OCI-LY3 (cell line): Measurements from ENCODE around the gene TMEM72.

ENCODE experiments used
- H2AFZ ChIP-seq: fragments of 200-600, 300-600 bp; shearing (Covaris generic); 2 replicates; pipeline ENCODE4 v1.6.0; 2014; ENCODE audit warnings: antibody characterized with exemption, low read depth, low read length
- H3K27ac ChIP-seq: fragments of 200-600, 300-600 bp; sonication (generic); 2 replicates; pipeline ENCODE4 v1.5.1; 2014; ENCODE audit warnings: mild to moderate bottlenecking, low read length, moderate library complexity, mixed read lengths
- H3K27me3 ChIP-seq: fragments of 200-600, 300-600 bp; sonication (generic); 2 replicates; pipeline ENCODE4 v1.6.1; 2014; ENCODE audit warnings: low read depth, low read length, mixed read lengths
- H3K36me3 ChIP-seq: fragments of 200-600, 300-600 bp; sonication (generic); replicated peaks from 2 replicates; pipeline ENCODE3; 2014; ENCODE audit warnings: low read depth, low read length, mixed read lengths
- H3K4me1 ChIP-seq: fragments of 300-600, 200-600 bp; sonication (generic); 2 replicates; pipeline ENCODE4 v1.6.1; 2014; ENCODE audit warnings: low read length, mixed read lengths
- H3K4me2 ChIP-seq: fragments of 200-600, 300-600 bp; sonication (generic); 2 replicates; pipeline ENCODE4 v1.6.1; 2014; ENCODE audit warnings: low read length, mixed read lengths
- H3K4me3 ChIP-seq: fragments of 300-600, 200-600 bp; sonication (generic); 2 replicates; pipeline ENCODE4 v1.5.1; 2014; ENCODE audit warnings: antibody characterized with exemption, mild to moderate bottlenecking, low read length, moderate library complexity
- H3K79me2 ChIP-seq: fragments of 300-600, 200-600 bp; shearing (Covaris generic); 2 replicates; pipeline ENCODE4 v1.6.1; 2014; ENCODE audit warnings: mild to moderate bottlenecking, low read length, mixed read lengths
- H3K9ac ChIP-seq: fragments of 300-600, 200-600 bp; shearing (Covaris generic); 2 replicates; pipeline ENCODE4 v1.6.0; 2014; ENCODE audit warnings: mild to moderate bottlenecking, low read length, moderate library complexity
- H3K9me3 ChIP-seq: fragments of 200-600, 300-600 bp; shearing (Covaris generic); 2 replicates; pipeline ENCODE4 v1.6.1; 2014; ENCODE audit warnings: low read length, mixed read lengths; ENCODE audit not compliant: insufficient read depth
- H4K20me1 ChIP-seq: fragments of 200-600, 300-600 bp; sonication (generic); 2 replicates; pipeline ENCODE4 v1.6.1; 2016; ENCODE audit warnings: low read length, mixed read lengths; ENCODE audit not compliant: insufficient read depth
- CTCF ChIP-seq: fragments of 200-600, 300-600 bp; sonication (generic); IDR thresholded peaks from 2 replicates; pipeline ENCODE4 v1.5.1; 2014; ENCODE audit warnings: antibody characterized with exemption, low read length, low read depth
- EZH2phosphoT487 ChIP-seq: fragments of 200-600 bp; shearing (Covaris generic); IDR thresholded peaks from 2 replicates; pipeline ENCODE4 v1.6.1; 2018; ENCODE audit warnings: antibody characterized with exemption, mixed run types, low read depth

The TMEM72 gene

GRCh38 chr10:44983066-44983894 lies 72.1 kb downstream of the TMEM72 start:
- Histone ChIP-seq H3K36me3 (no peaks in the 10 kb centered on the region), H3K4me1 (peaks cover 35% of the 10 kb centered on the region), H3K4me2 (no peak overlapping the region), H3K9ac (no peak overlapping the region), H3K27me3 (no peaks in the 10 kb centered on the region), H4K20me1 (no peaks in the 10 kb centered on the region), H3K4me3 (no peak overlapping the region), H3K9me3 (no peaks in the 10 kb centered on the region), H3K27ac (no peak overlapping the region), H2AFZ (no peak overlapping the region), H3K79me2 (no peaks in the 10 kb centered on the region)
- TF ChIP-seq EZH2phosphoT487 (no peak), CTCF (no peak)

GRCh38 chr10:44983895-44984278 lies 72.8 kb downstream of the TMEM72 start:
- H3K27ac ChIP-seq: no peak overlapping the region
- no peak overlapping the region for H3K4me3 ChIP-seq
- no peak overlapping the region for H3K9ac ChIP-seq
- no peaks in the 10 kb centered on the region for H3K27me3 ChIP-seq
- H4K20me1 ChIP-seq: no peaks in the 10 kb centered on the region
- no peak for TF ChIP-seq EZH2phosphoT487
- peaks cover 29% of the 10 kb centered on the region for H3K4me1 ChIP-seq
- no peaks in the 10 kb centered on the region for H3K79me2 ChIP-seq
- no peaks in the 10 kb centered on the region for H3K36me3 ChIP-seq
- no peak overlapping the region for H3K4me2 ChIP-seq
- H2AFZ ChIP-seq: no peak overlapping the region
- no peaks in the 10 kb centered on the region for H3K9me3 ChIP-seq

- no peaks in the 10 kb centered on the region for H4K20me1 ChIP-seq
- H3K79me2 ChIP-seq: no peaks in the 10 kb centered on the region
- H3K36me3 ChIP-seq: no peaks in the 10 kb centered on the region
- H3K4me3 ChIP-seq: no peak overlapping the region
- H3K4me1 ChIP-seq: peaks cover 21% of the 10 kb centered on the region
- no peak overlapping the region for H2AFZ ChIP-seq
- H3K27ac ChIP-seq: no peak overlapping the region
- H3K27me3 ChIP-seq: no peaks in the 10 kb centered on the region
- no peak overlapping the region for H3K9ac ChIP-seq
- TF ChIP-seq EZH2phosphoT487: no peak
- no peak for TF ChIP-seq CTCF
- H3K4me2 ChIP-seq: no peak overlapping the region
- no peaks in the 10 kb centered on the region for H3K9me3 ChIP-seq
Measured at GRCh38 chr10:44984671-44985101, 73.5 kb downstream of the TMEM72 start.

- TF ChIP-seq CTCF: no peak
- TF ChIP-seq EZH2phosphoT487: no peak
- Histone ChIP-seq H3K4me1 (peaks cover 15% of the 10 kb centered on the region), H2AFZ (no peak overlapping the region), H3K9ac (no peak overlapping the region), H4K20me1 (no peaks in the 10 kb centered on the region), H3K79me2 (no peaks in the 10 kb centered on the region), H3K36me3 (no peaks in the 10 kb centered on the region), H3K9me3 (no peaks in the 10 kb centered on the region), H3K27me3 (no peaks in the 10 kb centered on the region), H3K4me3 (no peak overlapping the region), H3K4me2 (no peak overlapping the region), H3K27ac (no peak overlapping the region)
Measured at GRCh38 chr10:44985175-44985681, 74.1 kb downstream of the TMEM72 start.
